AG04450 (cell line): ENCODE results near the gene WWOX. TPM values are rescaled to one million over a fixed set of nuclear protein-coding genes. Genes with fewer than 3 reads are reported as not detected.
"Not testable (repeated sequence)": the region's sequence is repeated elsewhere in the genome, so short reads cannot be mapped to it uniquely, and the experiment has no call there.

ENCODE experiments used
- CTCF ChIA-PET: fragments of 300-600, 350-600 bp; formaldehyde crosslinking; extraction: SDS; loops from one replicate; lab custom pipeline; 2022; ENCODE audit warnings: antibody characterized with exemption, inconsistent platforms; lab: Charles Lee
- POLR2A ChIA-PET: fragments of 350-600 bp; formaldehyde crosslinking; extraction: SDS; loops from one replicate; lab custom pipeline; 2021; ENCODE audit warnings: antibody characterized with exemption, inconsistent platforms; lab: Yijun Ruan, JAX
- DNase-seq: peaks from one replicate; pipeline ENCODE4 v3.0.0-alpha.2; 2011; ENCODE audit warnings: low read depth, low spot score
- H3K27ac ChIP-seq: one replicate; pipeline ENCODE4 v1.5.1; 2012; ENCODE audit warnings: low read depth, low read length, control low read depth
- H3K27me3 ChIP-seq: one replicate; pipeline ENCODE4 v1.6.0; 2012; ENCODE audit warnings: low read length; ENCODE audit not compliant: control insufficient read depth, insufficient read depth
- H3K4me3 ChIP-seq: 2 replicates; pipeline ENCODE4 v1.5.1; 2011; ENCODE audit warnings: mild to moderate bottlenecking, low read depth, low read length, control low read depth
- H3K9me3 ChIP-seq: 2 replicates; pipeline ENCODE4 v1.5.1; 2012; ENCODE audit warnings: low read length; ENCODE audit not compliant: control insufficient read depth, insufficient read depth
- CTCF ChIP-seq: IDR thresholded peaks from 2 replicates; pipeline ENCODE4 v1.5.1; 2011; ENCODE audit warnings: low read depth, low read length, control low read depth, inconsistent platforms
- polyA plus RNA-seq: library from polyadenylated mRNA; depleted of rRNA; stranded (reverse); fragments of >200 nt; gene quantifications from 2 replicates; pipeline ENCODE4 v1.2.3, GENCODE V29; 2011

The WWOX gene
- polyA plus RNA-seq, 1 experiment: 2.1 TPM

GRCh38 chr16:79218351-79218750 is 1118.9 kb downstream of the WWOX start:
- Histone ChIP-seq H3K9me3 (peaks cover 32% of the 10 kb centered on the region), H3K27ac (no peak overlapping the region), H3K4me3 (no peak overlapping the region), H3K27me3 (no peaks in the 10 kb centered on the region)
- TF ChIP-seq CTCF: no peak
- CTCF ChIA-PET: interaction anchor here (0.7 kb wide), 1 partner anchor 1386 kb away, joined by 6 read pairs; no protein-coding TSS in a partner anchor
- DNase-seq: no peak
- POLR2A ChIA-PET: no interaction called here

GRCh38 chr16:79225994-79226393 is 1126.5 kb downstream of the WWOX start:
- peaks cover 27% of the 10 kb centered on the region for H3K9me3 ChIP-seq
- H3K27ac ChIP-seq, CTCF ChIA-PET, H3K4me3 ChIP-seq, DNase-seq, H3K27me3 ChIP-seq, POLR2A ChIA-PET: not testable (repeated sequence)

- H3K4me3 ChIP-seq: no peak overlapping the region
- H3K27ac ChIP-seq: no peak overlapping the region
- POLR2A ChIA-PET: no interaction called here
- no peak for DNase-seq
- no peaks in the 10 kb centered on the region for H3K27me3 ChIP-seq
- TF ChIP-seq CTCF: no peak
- H3K9me3 ChIP-seq: peaks cover 40% of the 10 kb centered on the region
- CTCF ChIA-PET: no interaction called here
Measured at GRCh38 chr16:79229361-79229760, 1129.9 kb downstream of the WWOX start.

DNA sequence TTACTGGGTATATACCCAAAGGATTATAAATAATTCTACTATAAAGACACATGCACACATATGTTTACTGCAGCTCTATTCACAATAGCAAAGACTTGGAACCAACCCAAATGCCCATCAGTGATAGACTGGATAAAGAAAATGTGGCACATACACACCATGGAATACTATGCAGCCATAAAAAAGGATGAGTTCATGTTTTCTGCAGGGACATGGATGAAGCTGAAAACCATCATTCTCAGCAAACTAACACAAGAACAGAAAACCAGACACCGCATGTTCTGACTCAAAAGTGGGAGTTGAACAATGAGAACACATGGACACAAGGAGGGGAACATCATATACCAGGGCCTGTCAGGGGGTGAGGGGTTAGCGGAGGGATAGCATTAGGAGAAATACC is 1146.2 kb downstream of the WWOX start:
- DNase-seq, H3K4me3 ChIP-seq, H3K27ac ChIP-seq, H3K27me3 ChIP-seq, H3K9me3 ChIP-seq, CTCF ChIA-PET, POLR2A ChIA-PET: not testable (repeated sequence)

GRCh38 chr16:79247386-79247785 is 1147.9 kb downstream of the WWOX start:
- Histone ChIP-seq H3K27ac (no peak overlapping the region), H3K27me3 (no peaks in the 10 kb centered on the region), H3K4me3 (no peak overlapping the region), H3K9me3 (peaks cover 11% of the 10 kb centered on the region)
- ChIA-PET CTCF (no interaction called here), POLR2A (no interaction called here)
- DNase-seq: no peak
- no peak for TF ChIP-seq CTCF

DNA sequence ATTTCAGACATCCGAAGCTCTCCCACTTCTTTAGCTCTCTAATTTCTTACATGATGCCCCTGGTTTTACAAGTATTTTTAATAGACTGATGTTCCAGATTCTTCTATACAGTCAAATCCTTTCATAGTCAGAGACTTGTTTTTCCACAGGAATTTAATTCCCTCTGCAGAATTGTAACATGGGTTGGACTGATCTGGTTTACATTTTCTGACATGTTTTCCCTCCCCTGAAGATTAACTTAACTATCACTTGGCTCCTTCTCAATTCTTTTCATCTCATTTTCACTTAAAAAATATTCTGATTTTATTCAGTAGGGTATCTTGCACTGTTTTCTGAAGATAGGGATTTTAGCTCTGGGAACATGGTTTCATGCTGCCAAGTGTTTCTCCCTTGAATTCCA is 1148.9 kb downstream of the WWOX start:
- no peaks in the 10 kb centered on the region for H3K27me3 ChIP-seq
- ChIA-PET CTCF (no interaction called here), POLR2A (no interaction called here)
- DNase-seq: no peak
- no peak overlapping the region for H3K27ac ChIP-seq
- no peak overlapping the region for H3K4me3 ChIP-seq
- peaks cover 19% of the 10 kb centered on the region for H3K9me3 ChIP-seq
- no peak for TF ChIP-seq CTCF
